SK-N-MC (cell line): Measurements from ENCODE around the gene GFRA1.

Experiments used
- DNase-seq: peaks from one replicate; pipeline ENCODE4 v3.0.0-alpha.2; 2011; ENCODE audit warnings: low read depth, low spot score
- H3K27ac ChIP-seq: fragments of 200-600 bp; sonication (generic); 2 replicates; pipeline ENCODE4 v1.5.1; 2016; ENCODE audit warnings: mixed run types
- H3K36me3 ChIP-seq: fragments of 200-600 bp; sonication (generic); 2 replicates; pipeline ENCODE4 v1.6.1; 2017; ENCODE audit warnings: antibody characterized with exemption, low read length, mixed read lengths; ENCODE audit not compliant: insufficient read depth
- H3K4me3 ChIP-seq: fragments of 200-600 bp; sonication (generic); 2 replicates; pipeline ENCODE4 v1.5.1; 2016
- H3K9ac ChIP-seq: fragments of 200-600 bp; sonication (generic); 2 replicates; pipeline ENCODE4 v1.8.0; 2017; ENCODE audit warnings: mixed run types, mixed read lengths; ENCODE audit not compliant: insufficient read length
- H3K9me3 ChIP-seq: fragments of 200-600 bp; sonication (generic); 2 replicates; pipeline ENCODE4 v1.6.1; 2017; ENCODE audit warnings: low read depth, mild to moderate bottlenecking, antibody characterized with exemption, low read length, moderate library complexity, mixed read lengths
- EZH2 ChIP-seq: fragments of 200-600 bp; sonication (generic); IDR thresholded peaks from one replicate; pipeline ENCODE4 v1.6.1; 2017; ENCODE audit warnings: antibody characterized with exemption
- FOXP2 ChIP-seq: optimal IDR thresholded peaks from 2 replicates; pipeline ENCODE3; 2011; ENCODE audit warnings: mild to moderate bottlenecking, moderate library complexity; ENCODE audit not compliant: insufficient read depth; ENCODE audit errors: extremely low read length, control extremely low read depth
- POLR2AphosphoS5 ChIP-seq: IDR thresholded peaks from 2 replicates; pipeline ENCODE4 v1.6.1; 2012; ENCODE audit warnings: mild to moderate bottlenecking, low read depth, low read length, borderline replicate concordance

GFRA1 gene

GRCh38 chr10:116027355-116027754 is 245.7 kb downstream of the GFRA1 start:
- H3K9ac ChIP-seq, result no peak overlapping the region
- H3K27ac ChIP-seq, result no peak overlapping the region
- no peaks in the 10 kb centered on the region for H3K36me3 ChIP-seq
- TF ChIP-seq POLR2AphosphoS5, result no peak
- no peak for TF ChIP-seq EZH2
- no peak for TF ChIP-seq FOXP2
- H3K4me3 ChIP-seq, result no peak overlapping the region
- no peaks in the 10 kb centered on the region for H3K9me3 ChIP-seq
- no peak for DNase-seq

GRCh38 chr10:116026725-116027124 is 246.3 kb downstream of the GFRA1 start:
- TF ChIP-seq EZH2, result no peak
- TF ChIP-seq FOXP2, result no peak
- TF ChIP-seq POLR2AphosphoS5, result no peak
- Histone ChIP-seq H3K36me3 (no peaks in the 10 kb centered on the region), H3K4me3 (no peak overlapping the region), H3K9me3 (no peaks in the 10 kb centered on the region), H3K27ac (no peak overlapping the region), H3K9ac (no peak overlapping the region)
- DNase-seq, result no peak

DNA sequence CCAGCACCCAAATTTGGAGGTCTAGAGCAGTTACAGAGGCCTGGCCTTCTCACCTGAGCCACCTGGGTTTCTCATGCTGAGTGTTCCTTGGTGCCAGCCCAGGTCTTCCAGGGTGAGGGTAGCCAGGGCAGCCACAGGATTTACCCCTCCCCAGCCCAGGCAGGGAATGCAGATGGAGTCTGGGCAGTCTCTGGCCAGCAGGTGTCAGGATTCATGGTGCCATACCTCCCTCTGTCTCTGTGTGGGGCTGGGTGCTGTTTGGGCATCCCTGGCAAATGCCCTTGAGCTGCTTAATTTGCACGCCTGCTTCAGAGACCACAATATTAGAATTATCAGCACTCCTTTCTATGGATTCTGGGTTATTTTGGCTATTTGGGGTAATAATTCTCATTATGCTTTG is 246.7 kb downstream of the GFRA1 start:
- H3K9ac ChIP-seq, result no peak overlapping the region
- H3K4me3 ChIP-seq, result no peak overlapping the region
- H3K9me3 ChIP-seq, result no peaks in the 10 kb centered on the region
- H3K27ac ChIP-seq, result no peak overlapping the region
- no peak for TF ChIP-seq POLR2AphosphoS5
- TF ChIP-seq FOXP2, result no peak
- TF ChIP-seq EZH2, result no peak
- no peaks in the 10 kb centered on the region for H3K36me3 ChIP-seq
- DNase-seq, result no peak

DNA sequence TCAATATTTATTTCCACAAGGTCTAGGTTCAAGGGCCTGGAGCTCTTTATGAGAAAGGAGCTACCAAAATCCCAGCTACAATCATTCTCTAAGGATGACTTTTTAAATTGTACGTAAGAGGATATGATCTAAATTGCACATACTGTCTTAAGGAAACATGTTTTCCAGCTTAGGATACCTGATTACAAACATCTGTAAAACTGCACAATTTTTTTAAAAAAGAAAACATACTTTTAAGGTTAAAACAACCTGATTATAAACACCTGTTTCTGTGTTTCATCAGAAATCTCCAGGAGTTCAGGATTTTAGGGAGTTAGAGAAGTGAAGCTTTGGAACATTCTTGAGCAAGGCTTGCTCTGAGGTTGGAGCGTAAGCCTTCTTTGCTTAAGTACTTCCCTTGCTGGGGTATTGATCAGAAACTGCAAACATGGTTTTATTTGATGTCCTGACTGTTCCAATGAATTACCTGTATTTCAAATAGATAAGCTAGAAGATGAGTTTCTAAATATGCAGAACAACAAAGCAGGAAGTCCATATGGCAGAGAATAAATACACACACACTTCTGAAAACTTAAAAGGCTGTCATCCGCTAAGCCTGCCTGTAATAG is 248.6 kb downstream of the GFRA1 start:
- no peak overlapping the region for H3K4me3 ChIP-seq
- no peaks in the 10 kb centered on the region for H3K9me3 ChIP-seq
- no peaks in the 10 kb centered on the region for H3K36me3 ChIP-seq
- H3K9ac ChIP-seq, result no peak overlapping the region
- H3K27ac ChIP-seq, result no peak overlapping the region
- no peak for DNase-seq
- TF ChIP-seq FOXP2 (no peak), POLR2AphosphoS5 (no peak), EZH2 (no peak)

DNA sequence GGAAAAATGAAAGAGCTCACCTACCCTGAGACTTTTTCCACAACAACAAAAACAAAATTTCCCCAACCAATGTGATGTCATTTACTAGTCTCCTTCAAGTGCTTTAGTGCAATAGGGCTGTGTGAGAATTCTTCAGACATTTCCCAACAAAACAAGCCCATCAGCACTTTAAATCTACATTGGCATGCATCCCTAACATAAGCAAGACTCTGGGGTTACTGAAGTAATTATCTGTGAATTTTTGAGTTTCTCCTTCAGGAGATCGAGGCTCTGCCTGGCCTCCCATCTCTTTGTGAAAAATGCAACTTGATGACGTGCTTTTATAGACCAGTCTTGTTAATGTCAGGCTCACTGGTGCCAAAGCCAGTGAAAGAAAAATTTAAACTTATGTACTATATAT is 255.6 kb downstream of the GFRA1 start:
- TF ChIP-seq EZH2, result no peak
- TF ChIP-seq FOXP2, result no peak
- TF ChIP-seq POLR2AphosphoS5, result no peak
- H3K9ac ChIP-seq, result no peak overlapping the region
- DNase-seq, result no peak
- no peaks in the 10 kb centered on the region for H3K9me3 ChIP-seq
- no peak overlapping the region for H3K27ac ChIP-seq
- H3K4me3 ChIP-seq, result no peak overlapping the region
- no peaks in the 10 kb centered on the region for H3K36me3 ChIP-seq

DNA sequence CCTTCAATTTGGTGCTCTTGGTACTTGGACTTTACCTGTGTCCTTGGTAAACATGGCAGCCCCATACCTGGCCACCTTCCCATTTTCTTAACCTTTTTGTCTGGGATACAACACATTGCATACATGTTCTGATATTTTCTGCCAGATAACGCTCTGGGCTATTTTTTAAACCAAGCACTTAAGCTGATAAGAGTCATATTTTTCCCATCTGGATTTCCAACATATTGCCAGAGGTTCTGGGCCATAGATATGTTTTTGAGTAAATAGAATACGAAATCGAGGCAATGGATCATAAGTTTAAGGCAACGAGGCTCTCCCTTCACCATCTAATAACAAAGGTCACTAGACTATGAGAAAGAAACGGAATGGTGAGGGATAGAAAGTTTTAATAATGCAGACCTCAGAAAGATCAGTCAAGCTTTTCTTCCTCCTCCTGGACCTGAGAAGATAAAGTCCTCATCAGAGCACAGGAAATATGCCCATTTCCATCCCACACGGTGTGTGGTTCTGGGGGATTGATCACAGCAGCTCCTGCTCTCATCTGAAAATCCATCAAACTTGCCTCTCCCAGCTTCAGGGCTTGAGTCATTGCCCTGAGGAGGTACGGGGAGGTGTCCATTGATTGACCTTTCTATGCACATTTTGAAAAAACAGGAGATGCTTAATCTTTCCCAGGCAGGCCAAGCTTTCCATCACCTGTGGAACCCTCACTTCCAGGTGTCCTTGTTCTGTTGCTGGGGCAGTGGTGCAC is 257.2 kb downstream of the GFRA1 start:
- Histone ChIP-seq H3K9me3 (no peaks in the 10 kb centered on the region), H3K36me3 (no peaks in the 10 kb centered on the region), H3K4me3 (no peak overlapping the region), H3K27ac (no peak overlapping the region), H3K9ac (no peak overlapping the region)
- DNase-seq, result no peak
- TF ChIP-seq EZH2 (no peak), POLR2AphosphoS5 (no peak), FOXP2 (no peak)

GRCh38 chr10:116014871-116015582 is 258.0 kb downstream of the GFRA1 start:
- TF ChIP-seq FOXP2 (no peak), EZH2 (no peak), POLR2AphosphoS5 (no peak)
- no peak for DNase-seq
- no peaks in the 10 kb centered on the region for H3K36me3 ChIP-seq
- no peak overlapping the region for H3K27ac ChIP-seq
- no peaks in the 10 kb centered on the region for H3K9me3 ChIP-seq
- no peak overlapping the region for H3K4me3 ChIP-seq
- H3K9ac ChIP-seq, result no peak overlapping the region

GRCh38 chr10:116014326-116014725 is 258.7 kb downstream of the GFRA1 start:
- no peak overlapping the region for H3K27ac ChIP-seq

More at GRCh38 chr10:116014326-116014725, 258.7 kb downstream of the GFRA1 start:
- H3K36me3 ChIP-seq, result no peaks in the 10 kb centered on the region
- DNase-seq, result no peak
- no peak overlapping the region for H3K9ac ChIP-seq
- no peak overlapping the region for H3K4me3 ChIP-seq
- TF ChIP-seq EZH2 (no peak), FOXP2 (no peak), POLR2AphosphoS5 (no peak)
- no peaks in the 10 kb centered on the region for H3K9me3 ChIP-seq
